ENCODE data around the gene PECR.

- TF ChIP-seq POLR2A (IDR thresholded peaks at IDR 0.05) (no peak), CTCF (IDR thresholded peaks at IDR 0.05 in 8 of 11, conservative IDR thresholded peaks at IDR 0.05 in 3 of 11) (no peak)
These were observed 65.7 kb downstream of the PECR start for GRCh38 chr2:216015722-216016464.

All from spleen (tissue), 7 donors.